ENCODE measurements around the gene NDUFAF3.

The NDUFAF3 gene

GRCh38 chr3:49057268-49057667, 35.3 kb downstream of the NDUFAF3 start:
- no peak overlapping the region for H3K4me3 ChIP-seq (replicated peaks in 1 of 2; ENCODE audit: low read depth in 2 of 2, low read length in 2 of 2)
- no peak for TF ChIP-seq CTCF (IDR thresholded peaks at IDR 0.05; ENCODE audit: low read depth, low read length)
- DNase-seq (ENCODE audit: low read depth in 2 of 2), result no peak

- DNase-seq (ENCODE audit: low read depth in 2 of 2), result no peak
- no peak overlapping the region for H3K4me3 ChIP-seq (replicated peaks in 1 of 2; ENCODE audit: low read depth in 2 of 2, low read length in 2 of 2)
- TF ChIP-seq CTCF (IDR thresholded peaks at IDR 0.05; ENCODE audit: low read depth, low read length), result no peak
Measured at GRCh38 chr3:49058011-49058410, 36.1 kb downstream of the NDUFAF3 start.
